Ishikawa (cell line): ENCODE measurements around the gene SLC22A17.

Experiments used
- CEBPB ChIP-seq: IDR thresholded peaks from 2 replicates; pipeline ENCODE4 v1.6.1; 2012
- CREB1 ChIP-seq: IDR thresholded peaks from 2 replicates; pipeline ENCODE4 v1.6.1; 2012; ENCODE audit warnings: low read depth
- EP300 ChIP-seq: IDR thresholded peaks from 2 replicates; pipeline ENCODE4 v1.6.1; 2012; ENCODE audit warnings: borderline replicate concordance
- FOXM1 ChIP-seq: IDR thresholded peaks from 2 replicates; pipeline ENCODE4 v1.6.1; 2012; ENCODE audit warnings: low read depth, borderline replicate concordance
- NFIC ChIP-seq: IDR thresholded peaks from 2 replicates; pipeline ENCODE4 v1.6.1; 2012
- RAD21 ChIP-seq: IDR thresholded peaks from 2 replicates; pipeline ENCODE4 v1.6.1; 2012; ENCODE audit warnings: low read depth
- TAF1 ChIP-seq: IDR thresholded peaks from 2 replicates; pipeline ENCODE4 v1.6.1; 2012; ENCODE audit warnings: low read depth, mild to moderate bottlenecking
- TEAD4 ChIP-seq: IDR thresholded peaks from 2 replicates; pipeline ENCODE4 v1.6.1; 2012
- YY1 ChIP-seq: IDR thresholded peaks from 2 replicates; pipeline ENCODE4 v1.6.1; 2012; ENCODE audit warnings: low read depth
- TF ChIP-seq, protein P1 (sequence below): IDR thresholded peaks from 2 replicates; pipeline ENCODE4 v1.6.1; 2012
- TF ChIP-seq, protein P2 (sequence below): IDR thresholded peaks from 2 replicates; pipeline ENCODE4 v1.6.1; 2012; ENCODE audit warnings: low read depth, mild to moderate bottlenecking
- TF ChIP-seq, protein P3 (sequence below): IDR thresholded peaks from 2 replicates; pipeline ENCODE4 v1.6.1; 2012

DNA sequence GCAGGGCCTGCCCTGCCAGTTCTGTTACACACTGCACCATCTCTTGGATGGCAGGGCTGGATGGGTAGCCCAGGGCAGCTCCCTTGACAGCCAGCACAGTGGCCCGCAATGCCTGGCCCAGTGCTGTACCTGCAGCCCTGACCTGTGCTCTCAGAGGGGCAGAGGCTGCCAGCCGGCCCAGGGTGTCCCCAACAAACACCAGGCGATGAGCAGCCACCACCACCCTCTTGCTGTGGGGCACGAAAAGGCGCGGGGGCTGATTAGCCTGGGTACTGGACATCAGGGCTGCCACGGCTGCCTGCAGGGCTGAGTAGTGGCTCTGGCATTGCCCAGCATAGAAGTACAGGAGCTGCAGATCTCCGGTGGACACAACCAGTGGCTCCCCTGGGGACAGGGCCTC is 4.6 kb upstream of the SLC22A17 start:
- TF ChIP-seq, protein P1, sequence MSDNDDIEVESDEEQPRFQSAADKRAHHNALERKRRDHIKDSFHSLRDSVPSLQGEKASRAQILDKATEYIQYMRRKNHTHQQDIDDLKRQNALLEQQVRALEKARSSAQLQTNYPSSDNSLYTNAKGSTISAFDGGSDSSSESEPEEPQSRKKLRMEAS = no peak
- TF ChIP-seq YY1 (no peak), CEBPB (no peak), TAF1 (no peak), NFIC (no peak), EP300 (no peak), TEAD4 (no peak), CREB1 (no peak), RAD21 (no peak), FOXM1 (no peak)
- TF ChIP-seq, protein P2, sequence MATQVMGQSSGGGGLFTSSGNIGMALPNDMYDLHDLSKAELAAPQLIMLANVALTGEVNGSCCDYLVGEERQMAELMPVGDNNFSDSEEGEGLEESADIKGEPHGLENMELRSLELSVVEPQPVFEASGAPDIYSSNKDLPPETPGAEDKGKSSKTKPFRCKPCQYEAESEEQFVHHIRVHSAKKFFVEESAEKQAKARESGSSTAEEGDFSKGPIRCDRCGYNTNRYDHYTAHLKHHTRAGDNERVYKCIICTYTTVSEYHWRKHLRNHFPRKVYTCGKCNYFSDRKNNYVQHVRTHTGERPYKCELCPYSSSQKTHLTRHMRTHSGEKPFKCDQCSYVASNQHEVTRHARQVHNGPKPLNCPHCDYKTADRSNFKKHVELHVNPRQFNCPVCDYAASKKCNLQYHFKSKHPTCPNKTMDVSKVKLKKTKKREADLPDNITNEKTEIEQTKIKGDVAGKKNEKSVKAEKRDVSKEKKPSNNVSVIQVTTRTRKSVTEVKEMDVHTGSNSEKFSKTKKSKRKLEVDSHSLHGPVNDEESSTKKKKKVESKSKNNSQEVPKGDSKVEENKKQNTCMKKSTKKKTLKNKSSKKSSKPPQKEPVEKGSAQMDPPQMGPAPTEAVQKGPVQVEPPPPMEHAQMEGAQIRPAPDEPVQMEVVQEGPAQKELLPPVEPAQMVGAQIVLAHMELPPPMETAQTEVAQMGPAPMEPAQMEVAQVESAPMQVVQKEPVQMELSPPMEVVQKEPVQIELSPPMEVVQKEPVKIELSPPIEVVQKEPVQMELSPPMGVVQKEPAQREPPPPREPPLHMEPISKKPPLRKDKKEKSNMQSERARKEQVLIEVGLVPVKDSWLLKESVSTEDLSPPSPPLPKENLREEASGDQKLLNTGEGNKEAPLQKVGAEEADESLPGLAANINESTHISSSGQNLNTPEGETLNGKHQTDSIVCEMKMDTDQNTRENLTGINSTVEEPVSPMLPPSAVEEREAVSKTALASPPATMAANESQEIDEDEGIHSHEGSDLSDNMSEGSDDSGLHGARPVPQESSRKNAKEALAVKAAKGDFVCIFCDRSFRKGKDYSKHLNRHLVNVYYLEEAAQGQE = no peak
- TF ChIP-seq, protein P3, sequence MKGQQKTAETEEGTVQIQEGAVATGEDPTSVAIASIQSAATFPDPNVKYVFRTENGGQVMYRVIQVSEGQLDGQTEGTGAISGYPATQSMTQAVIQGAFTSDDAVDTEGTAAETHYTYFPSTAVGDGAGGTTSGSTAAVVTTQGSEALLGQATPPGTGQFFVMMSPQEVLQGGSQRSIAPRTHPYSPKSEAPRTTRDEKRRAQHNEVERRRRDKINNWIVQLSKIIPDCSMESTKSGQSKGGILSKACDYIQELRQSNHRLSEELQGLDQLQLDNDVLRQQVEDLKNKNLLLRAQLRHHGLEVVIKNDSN = no peak
